ENCODE results near the gene GRID1.

Gene GRID1

GRCh38 chr10:86290933-86291615 is 75.5 kb downstream of the GRID1 start:
- no peak for DNase-seq

- no peak for DNase-seq
These were observed 77.1 kb downstream of the GRID1 start for GRCh38 chr10:86289577-86289868.

- DNase-seq: no peak
These were observed 77.7 kb downstream of the GRID1 start for GRCh38 chr10:86288695-86289576.

DNA sequence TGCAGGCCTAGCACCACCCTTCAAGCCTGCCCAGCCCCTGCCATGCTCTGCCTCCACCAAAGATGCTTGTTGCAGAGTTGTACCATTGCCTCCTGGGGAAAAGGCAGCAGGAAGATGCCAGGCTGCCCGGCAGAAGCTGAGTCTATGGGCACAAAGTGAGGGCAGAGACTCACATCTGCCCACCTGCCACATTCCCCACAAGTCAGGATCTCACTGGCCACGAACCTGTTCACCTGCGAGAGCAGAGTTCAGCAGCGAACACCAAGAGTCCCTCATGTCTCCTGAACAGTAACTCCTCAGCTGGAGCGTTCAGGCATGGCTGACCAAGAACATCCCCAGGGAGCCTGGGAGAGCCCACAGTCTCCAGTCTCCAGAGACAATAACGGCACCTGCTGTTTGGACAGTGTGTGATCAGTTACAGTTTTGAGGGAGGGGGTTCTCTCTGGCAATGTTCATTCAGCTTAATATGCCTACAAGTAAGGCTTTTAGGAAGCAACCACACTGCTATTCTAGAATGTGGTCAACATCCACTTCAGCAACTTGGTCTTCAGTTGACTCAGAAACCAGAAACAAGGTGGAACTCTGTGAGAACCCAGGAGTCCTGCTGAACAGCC is 78.5 kb downstream of the GRID1 start:
- no peak for DNase-seq

DNA sequence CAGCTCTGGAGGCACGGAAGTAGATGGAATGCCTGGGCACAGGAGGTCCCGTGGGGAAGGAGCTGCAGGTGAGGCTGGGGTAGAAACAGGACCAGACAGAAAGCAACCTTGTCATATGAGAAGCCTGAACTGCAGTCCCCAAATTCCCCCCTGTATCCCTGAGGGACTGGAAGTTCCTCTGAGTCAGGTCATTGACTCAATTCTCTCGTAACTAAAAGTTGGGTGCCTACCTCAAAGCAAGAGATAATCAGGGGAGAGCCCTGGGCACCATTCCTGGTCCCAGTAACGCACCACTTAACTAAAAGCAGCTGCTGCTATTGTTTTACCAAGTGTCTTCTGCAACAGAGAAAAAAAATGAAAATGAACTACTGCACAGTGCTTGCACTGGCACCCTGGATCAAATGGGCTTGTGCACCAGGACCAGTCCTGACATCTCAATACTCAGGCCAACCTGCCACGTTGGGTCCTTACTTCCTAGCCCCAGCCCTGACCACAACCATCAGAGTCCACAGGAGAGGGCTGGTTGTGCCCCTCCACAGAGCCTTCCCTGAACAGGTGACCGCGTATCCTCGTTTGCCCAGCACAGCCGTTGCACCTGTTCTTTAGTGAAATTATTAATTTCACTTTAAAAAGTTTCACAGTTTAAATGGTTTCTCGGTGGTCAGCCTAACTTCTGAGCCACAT is 79.3 kb downstream of the GRID1 start:
- no peak for DNase-seq

GRCh38 chr10:86286236-86287109 is 80.1 kb downstream of the GRID1 start:
- DNase-seq: no peak

- DNase-seq: no peak
These were observed 81.3 kb downstream of the GRID1 start for GRCh38 chr10:86285136-86285790.

DNA sequence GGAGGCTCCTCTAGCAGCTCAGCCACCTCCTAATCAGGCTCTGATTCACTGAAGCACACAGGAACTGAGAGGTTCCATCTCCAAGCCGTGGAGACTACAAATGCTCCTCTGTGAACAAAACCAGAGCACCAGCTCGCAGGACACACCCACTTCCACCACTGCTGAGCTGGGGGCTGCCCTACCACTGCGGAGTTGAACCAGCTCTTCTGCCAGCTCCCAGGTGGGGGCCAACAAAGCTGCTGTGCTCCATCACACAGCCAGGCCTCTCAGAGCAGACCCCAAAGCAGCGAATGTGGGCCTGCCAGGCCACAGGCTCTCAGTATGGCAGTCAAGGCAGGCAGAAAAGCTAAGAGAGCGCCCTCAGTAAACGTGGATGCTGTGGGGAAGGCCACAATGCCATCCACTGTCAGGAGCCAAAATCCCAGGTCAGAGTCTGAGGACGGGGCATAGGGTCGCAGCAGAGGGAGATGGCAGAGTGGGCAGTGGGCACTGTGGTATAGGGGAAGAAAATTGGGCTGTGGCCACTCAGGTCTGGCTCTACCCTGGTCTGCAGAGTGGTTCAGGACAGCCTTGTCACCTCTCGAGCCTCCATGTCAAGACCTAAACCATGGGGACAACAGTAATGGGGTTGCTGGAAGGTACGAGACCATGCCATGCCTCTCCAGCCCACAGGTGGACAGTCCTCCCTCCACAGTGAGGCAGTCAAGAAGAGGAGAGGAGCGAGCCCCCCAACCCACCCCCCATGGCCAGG is 82.1 kb downstream of the GRID1 start:
- no peak for DNase-seq

DNA sequence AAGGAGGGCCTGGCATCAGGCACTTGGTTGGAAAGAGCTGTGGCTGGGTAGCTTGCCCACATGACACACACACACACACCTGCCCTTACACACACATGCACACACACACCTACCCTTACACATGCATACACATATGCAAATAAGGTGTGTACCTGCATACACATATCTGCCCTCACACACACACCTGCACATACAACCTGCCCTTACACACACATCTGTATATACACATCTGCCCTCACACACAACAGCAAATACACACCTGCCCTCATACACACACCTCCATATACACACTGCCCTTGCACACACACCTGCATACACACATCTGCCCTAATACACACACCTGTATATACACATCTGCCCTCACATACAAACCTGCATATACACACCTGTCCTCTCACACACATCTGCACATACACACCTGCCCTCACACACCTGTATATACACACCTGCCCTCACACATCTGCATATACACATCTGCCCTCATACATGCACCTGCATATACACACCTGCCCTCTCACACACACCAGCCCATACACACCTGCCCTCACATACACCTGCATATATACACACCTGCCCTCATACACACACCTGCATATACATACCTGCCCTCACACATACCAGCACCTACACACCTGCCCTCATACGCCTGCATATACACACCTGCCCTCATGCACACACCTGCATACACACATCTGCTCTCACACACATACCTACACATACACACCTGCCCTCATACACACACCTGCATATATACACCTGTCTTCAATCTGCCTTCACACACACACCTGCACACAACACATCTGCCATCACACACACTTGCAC is 82.9 kb downstream of the GRID1 start:
- no peak for DNase-seq

- DNase-seq: no peak
These were observed 83.7 kb downstream of the GRID1 start for GRCh38 chr10:86282664-86283465.

DNA sequence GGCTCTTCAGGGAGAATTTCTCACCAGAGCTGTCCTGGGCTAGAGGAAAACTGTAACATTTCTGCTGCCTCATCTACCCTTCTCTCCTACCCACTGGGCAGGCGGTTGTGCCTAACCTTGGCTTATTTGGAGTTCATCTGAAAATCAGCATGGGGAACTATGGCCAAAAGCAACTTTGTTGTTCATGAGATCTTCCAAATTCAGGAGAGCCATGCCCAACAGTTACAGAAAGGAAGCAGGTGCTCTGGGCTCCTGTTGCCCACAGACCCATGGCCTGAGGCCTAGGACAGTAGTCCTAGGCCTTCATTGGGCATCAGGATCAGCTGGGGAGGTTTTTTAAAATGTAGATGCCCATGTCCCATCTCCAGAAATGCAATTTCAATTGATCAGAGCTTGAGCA is 85.2 kb downstream of the GRID1 start:
- DNase-seq: no peak

DNA sequence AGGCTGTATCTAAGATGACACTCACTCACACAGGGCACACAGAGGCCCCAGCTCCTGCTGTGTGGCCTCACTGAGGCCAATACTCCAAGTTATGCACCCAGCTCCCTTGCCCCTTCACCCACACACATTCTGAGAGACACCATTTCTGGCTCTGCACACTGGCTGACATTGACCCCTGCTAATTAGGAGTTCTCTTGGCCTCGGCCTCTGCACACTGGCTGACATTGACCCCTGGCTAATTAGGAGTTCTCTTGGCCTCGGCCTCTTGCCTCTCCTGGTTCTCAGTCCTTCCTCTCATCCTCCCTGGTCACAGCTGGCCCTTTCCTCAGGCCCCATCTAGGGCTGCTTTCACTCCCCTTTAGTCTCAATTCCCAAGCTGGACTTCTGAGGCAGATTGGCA is 97.3 kb downstream of the GRID1 start:
- DNase-seq: no peak

- no peak for DNase-seq
These were observed 99.1 kb downstream of the GRID1 start for GRCh38 chr10:86267286-86268195.

DNA sequence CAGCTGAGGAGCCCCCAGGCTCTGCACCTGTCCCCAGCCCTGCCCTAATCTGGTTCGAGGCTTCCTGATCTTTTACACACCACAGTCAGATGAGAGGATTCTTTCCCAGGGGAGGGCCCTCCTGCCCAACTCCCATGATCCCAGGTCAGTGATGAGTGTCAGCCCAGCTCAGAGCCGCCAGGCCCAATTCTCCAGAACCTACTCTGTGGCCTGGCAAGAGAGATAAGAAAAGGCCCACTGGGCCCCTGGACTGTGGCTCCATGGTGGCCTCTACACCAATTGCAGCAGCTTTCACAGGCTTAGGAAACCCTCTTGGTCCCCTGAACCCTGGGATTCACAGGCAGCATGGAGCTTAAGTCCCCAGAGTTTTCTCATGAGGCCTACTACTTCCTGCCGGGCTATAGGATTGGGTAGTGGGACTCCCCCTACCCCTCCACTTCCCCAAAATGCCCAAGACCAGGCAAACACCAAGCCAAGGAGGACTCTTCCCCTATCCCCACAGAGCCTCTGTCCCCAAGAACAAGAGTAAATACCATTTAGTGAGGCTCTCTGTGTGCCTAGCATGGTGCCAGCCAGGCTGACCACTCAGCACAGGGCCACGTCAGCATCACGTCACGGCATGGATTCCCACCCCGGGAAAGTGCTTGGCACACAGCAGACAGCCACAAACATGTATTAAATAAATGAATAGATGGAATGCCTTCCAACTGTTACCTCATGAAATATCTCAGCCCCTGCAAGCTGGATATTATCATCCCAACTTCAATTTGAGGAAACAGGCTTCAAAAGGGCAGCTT is 100.0 kb downstream of the GRID1 start:
- DNase-seq: no peak

DNA sequence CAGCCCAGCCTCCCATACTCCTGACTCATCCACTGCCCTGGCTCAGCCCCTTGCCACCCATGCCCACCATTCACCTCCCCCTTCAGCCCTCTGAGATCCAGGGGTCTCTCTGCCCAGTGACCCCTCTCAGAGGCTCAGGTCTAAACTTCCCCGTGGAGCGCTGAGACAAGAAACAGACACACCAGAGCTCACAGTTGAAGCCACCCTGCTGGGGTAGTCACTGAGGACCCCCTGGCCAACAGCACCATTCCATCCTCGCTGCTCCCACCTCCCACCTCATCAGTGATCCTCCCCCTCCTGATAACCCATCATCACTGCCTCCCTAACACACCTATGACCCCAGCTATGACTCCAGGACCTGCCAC is 100.7 kb downstream of the GRID1 start:
- no peak for DNase-seq

DNA sequence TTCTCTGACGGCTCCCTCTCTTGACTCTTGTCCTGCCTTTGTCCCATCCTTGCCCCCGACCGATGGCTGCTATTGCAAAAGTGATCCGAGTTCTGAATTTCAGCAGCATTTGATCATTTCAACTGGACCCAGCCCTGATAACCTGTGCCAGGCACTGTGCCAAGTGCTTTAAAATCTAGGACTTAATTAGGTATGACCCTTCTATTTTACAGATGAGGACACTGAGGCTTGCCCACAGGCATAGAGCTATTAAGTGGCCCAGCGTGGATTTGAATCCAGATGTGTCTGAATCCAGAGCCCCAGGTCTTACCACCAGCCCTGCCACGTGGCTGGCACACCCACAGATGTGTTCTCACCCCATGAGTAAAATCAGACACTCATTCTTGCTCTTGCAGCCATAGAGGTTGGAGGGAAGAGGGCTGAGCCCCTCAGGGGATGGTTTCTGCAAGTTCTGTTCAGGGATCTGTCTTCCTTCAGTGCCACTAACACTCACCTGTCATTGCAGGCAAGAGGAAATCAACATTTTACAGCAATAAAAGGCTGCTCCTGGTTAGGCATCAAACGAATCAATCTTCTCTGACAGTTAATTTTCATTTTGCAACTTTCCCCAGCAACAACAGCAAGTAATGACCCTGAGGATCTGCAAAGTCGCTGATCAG is 101.2 kb downstream of the GRID1 start:
- DNase-seq: no peak

Measured in T-helper 2 cell (primary cell).